HG02840 (cell line): Measurements from ENCODE around the gene SH3BP1.

ENCODE experiments used
- ATAC-seq: cut with Tn5 transposase; IDR thresholded peaks from one replicate; pipeline ENCODE4 v1.9.1; 2021; ENCODE audit warnings: mild to moderate bottlenecking, moderate library complexity, moderate number of reproducible peaks; ENCODE audit not compliant: unreplicated experiment, low FRiP score

Gene SH3BP1

GRCh38 chr22:37616201-37617083 is 23.0 kb upstream of the SH3BP1 start:
- ATAC-seq: no peak

- ATAC-seq: no peak
Measured at GRCh38 chr22:37617431-37617830, 22.0 kb upstream of the SH3BP1 start.

GRCh38 chr22:37618072-37618656 is 21.3 kb upstream of the SH3BP1 start:
- no peak for ATAC-seq

GRCh38 chr22:37618674-37619073 is 20.8 kb upstream of the SH3BP1 start:
- ATAC-seq: no peak

GRCh38 chr22:37619991-37620390 is 19.5 kb upstream of the SH3BP1 start:
- no peak for ATAC-seq

- ATAC-seq: no peak
Measured at GRCh38 chr22:37621352-37621860, 18.1 kb upstream of the SH3BP1 start.

- ATAC-seq: no peak
Measured at GRCh38 chr22:37623075-37624016, 16.1 kb upstream of the SH3BP1 start.

DNA sequence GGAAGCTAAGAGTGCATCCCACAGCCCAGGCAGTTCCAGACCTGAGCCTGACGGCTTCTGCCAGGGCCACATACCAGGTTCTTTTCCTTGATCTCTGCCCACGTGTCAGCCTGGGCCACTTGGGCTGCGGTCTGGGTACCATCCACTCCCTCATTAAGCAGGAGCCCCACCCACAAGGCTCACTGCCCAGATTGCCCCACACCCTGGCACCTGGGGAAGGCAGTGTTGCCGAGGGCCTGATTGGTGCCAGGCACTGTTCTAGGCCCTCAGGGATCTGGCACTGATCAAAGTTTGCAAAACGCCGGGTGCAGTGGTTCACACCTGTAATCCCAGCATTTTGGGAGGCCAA is 15.5 kb upstream of the SH3BP1 start:
- ATAC-seq: no peak

DNA sequence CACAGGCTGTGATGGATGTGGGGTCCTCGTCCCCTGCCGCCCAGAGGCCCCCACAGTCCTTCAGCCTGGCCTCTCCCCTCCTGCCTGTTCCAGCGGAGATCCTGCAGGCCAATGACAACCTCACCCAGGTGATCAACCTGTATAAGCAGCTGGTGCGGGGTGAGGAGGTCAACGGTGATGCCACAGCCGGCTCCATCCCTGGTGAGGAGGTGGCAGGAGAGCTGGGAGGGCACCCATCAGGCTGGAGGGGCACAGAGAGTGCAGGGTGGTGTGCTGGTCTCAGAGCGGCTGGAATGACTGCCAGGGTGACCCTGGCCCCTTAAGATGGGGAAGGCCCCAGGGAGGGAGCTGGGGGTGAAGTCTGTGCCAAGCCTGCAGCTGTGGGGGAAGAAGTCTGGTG is 14.6 kb upstream of the SH3BP1 start:
- ATAC-seq: no peak

- no peak for ATAC-seq
Measured at GRCh38 chr22:37625737-37626136, 13.7 kb upstream of the SH3BP1 start.

- ATAC-seq: no peak
Measured at GRCh38 chr22:37626144-37626543, 13.3 kb upstream of the SH3BP1 start.

DNA sequence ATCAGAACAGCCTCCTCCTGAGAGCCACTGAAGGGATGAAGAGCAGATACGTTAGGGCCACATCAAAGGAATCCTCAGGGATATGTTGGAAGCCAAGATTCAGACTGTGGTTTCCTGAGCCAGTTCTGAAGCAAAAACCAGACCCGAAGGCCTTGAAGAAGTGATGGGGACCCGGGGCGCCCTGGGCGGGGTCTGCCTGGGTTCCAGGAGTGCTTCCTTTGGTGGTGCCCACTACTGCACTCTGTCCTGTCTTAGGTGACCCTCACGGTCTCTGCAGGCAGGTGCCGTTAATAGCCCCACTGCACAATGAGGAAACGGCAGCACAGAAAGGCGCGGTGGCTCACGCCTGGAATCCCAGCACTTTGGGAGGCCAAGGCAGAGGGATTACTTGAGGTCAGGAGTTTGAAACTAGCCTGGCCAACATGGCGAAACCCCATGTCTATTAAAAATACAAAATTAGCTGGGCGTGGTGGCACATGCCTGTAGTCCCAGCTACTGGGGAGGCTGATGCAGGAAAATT is 12.9 kb upstream of the SH3BP1 start:
- no peak for ATAC-seq

DNA sequence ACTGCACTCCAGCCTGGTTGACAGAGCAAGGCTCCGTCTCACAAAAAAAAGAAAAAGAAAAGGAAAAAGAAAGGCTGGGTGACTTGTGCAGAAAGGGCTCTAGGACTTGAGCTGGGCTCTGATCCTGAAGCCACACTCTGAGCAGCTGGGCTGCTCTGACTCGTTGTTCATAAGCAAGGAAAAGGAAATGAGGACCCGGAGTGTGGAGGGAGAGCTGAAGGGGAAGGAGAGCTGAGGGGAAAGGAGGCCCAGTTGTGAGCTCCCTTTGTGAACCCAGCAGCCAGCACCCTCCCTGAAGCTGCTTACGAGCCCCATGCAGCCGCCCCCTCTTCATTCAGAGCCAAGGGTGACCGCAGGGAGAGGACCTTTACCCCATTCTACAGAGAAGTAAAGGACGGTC is 12.3 kb upstream of the SH3BP1 start:
- ATAC-seq: no peak

- ATAC-seq: no peak
Measured at GRCh38 chr22:37627545-37627944, 11.9 kb upstream of the SH3BP1 start.

- ATAC-seq: no peak
Measured at GRCh38 chr22:37628830-37629229, 10.6 kb upstream of the SH3BP1 start.

GRCh38 chr22:37629928-37630327 is 9.5 kb upstream of the SH3BP1 start:
- no peak for ATAC-seq

- no peak for ATAC-seq
Measured at GRCh38 chr22:37630839-37631435, 8.5 kb upstream of the SH3BP1 start.

DNA sequence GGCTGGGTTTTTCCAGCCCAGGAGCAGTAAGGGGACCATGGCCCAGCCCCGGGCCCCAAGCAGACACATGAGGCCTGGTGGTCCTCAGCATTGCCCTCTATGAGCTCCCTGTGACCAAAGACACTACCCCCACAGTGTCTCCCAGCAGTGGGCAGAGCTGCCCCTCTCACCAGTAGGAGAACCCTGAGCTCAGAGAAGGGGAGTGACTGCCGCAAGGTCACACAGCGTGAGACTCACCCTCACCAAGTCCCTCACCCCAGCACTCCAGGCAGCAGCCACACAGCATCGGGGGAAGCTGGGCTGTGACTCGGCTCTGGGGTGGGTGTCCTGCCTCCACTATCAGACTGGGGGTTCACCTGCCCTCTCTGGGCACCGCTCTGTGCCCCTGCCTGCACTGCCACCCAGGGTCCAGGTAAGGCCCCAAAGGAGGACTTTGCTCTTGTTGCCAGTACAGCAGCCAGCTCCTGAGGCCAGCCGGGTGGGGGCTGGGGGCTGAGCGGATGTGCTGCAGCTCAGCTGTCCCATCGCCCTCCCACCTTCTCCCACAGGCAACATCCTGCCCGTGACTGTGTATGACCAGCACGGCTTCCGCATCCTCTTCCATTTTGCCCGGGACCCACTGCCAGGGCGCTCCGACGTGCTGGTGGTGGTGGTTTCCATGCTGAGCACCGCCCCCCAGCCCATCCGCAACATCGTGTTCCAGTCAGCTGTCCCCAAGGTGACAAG is 7.9 kb upstream of the SH3BP1 start:
- ATAC-seq: no peak
